Activated CD8-positive, alpha-beta memory T cell treated with anti-CD3 and anti-CD28 coated beads, Interleukin-2, amount 50 U/mL, for 48 hours (primary cell): Measurements from ENCODE around the gene CALHM1.
"Not testable (repeated sequence)": the region's sequence is repeated elsewhere in the genome, so short reads cannot be mapped to it uniquely, and the experiment has no call there.

ENCODE experiments used
- DNase-seq: peaks from one replicate; pipeline ENCODE4 v3.0.0-alpha.2; 2020

The CALHM1 gene

GRCh38 chr10:103486635-103487409, 28.1 kb upstream of the CALHM1 start:
- DNase-seq, result not testable (repeated sequence)

GRCh38 chr10:103481974-103482531, 23.4 kb upstream of the CALHM1 start:
- no peak for DNase-seq

GRCh38 chr10:103480521-103480920, 21.8 kb upstream of the CALHM1 start:
- DNase-seq, result no peak

GRCh38 chr10:103479135-103479534, 20.4 kb upstream of the CALHM1 start, which contains the start of gene CALHM3:
CALHM3 (minus strand) TSS chr10:103479240; CDS start chr10:103479032, 208 bp downstream.
- no peak for DNase-seq

GRCh38 chr10:103478671-103479070, 20.0 kb upstream of the CALHM1 start:
- no peak for DNase-seq

GRCh38 chr10:103476046-103476768, 17.5 kb upstream of the CALHM1 start:
- no peak for DNase-seq

- DNase-seq, result no peak
These were observed 16.7 kb upstream of the CALHM1 start for GRCh38 chr10:103475437-103475836.

- no peak for DNase-seq
These were observed 15.4 kb upstream of the CALHM1 start for GRCh38 chr10:103474077-103474476.

- no peak for DNase-seq
These were observed 14.6 kb upstream of the CALHM1 start for GRCh38 chr10:103473261-103473671.

GRCh38 chr10:103472005-103472404, 13.3 kb upstream of the CALHM1 start:
- DNase-seq, result no peak

- peak; percentile 79 for DNase-seq
These were observed 12.3 kb upstream of the CALHM1 start for GRCh38 chr10:103470761-103471653.

- DNase-seq, result no peak
These were observed 10.5 kb upstream of the CALHM1 start for GRCh38 chr10:103469201-103469600.

GRCh38 chr10:103467406-103467805, 8.7 kb upstream of the CALHM1 start:
- DNase-seq, result no peak

GRCh38 chr10:103466734-103467133, 8.0 kb upstream of the CALHM1 start:
- DNase-seq, result no peak

GRCh38 chr10:103465411-103466179, 6.9 kb upstream of the CALHM1 start:
- no peak for DNase-seq

- DNase-seq, result no peak
These were observed 4.8 kb upstream of the CALHM1 start for GRCh38 chr10:103463499-103463898.

GRCh38 chr10:103459615-103460014, 915 bp upstream of the CALHM1 start:
- DNase-seq, result no peak

- DNase-seq, result no peak
These were observed 660 bp downstream of the CALHM1 start for GRCh38 chr10:103457896-103458583.

GRCh38 chr10:103457176-103457712, 1.5 kb downstream of the CALHM1 start:
- DNase-seq, result no peak

GRCh38 chr10:103456074-103456660, 2.5 kb downstream of the CALHM1 start:
- no peak for DNase-seq

- no peak for DNase-seq
These were observed 3.5 kb downstream of the CALHM1 start for GRCh38 chr10:103455235-103455634.
